Panc1 (cell line): ENCODE results near the gene REXO4.

Experiments used
- POLR2AphosphoS5 ChIP-seq: IDR thresholded peaks from 2 replicates; pipeline ENCODE4 v1.6.1; 2012; ENCODE audit warnings: mild to moderate bottlenecking, low read depth, low read length, moderate library complexity
- TCF7L2 ChIP-seq: IDR thresholded peaks from 2 replicates; pipeline ENCODE4 v1.6.1; 2011; ENCODE audit warnings: mild to moderate bottlenecking, low read depth, low read length, inconsistent platforms
- TF ChIP-seq, protein P1 (sequence below): fragments of 450-650 bp; IDR thresholded peaks from 2 replicates; pipeline ENCODE4 v1.5.1; 2017; ENCODE audit warnings: mild to moderate bottlenecking
- TF ChIP-seq, protein P2 (sequence below), 2 experiments: IDR thresholded peaks; 2 replicates each; pipeline ENCODE4 v1.6.1; 2011 to 2012; ENCODE audit warnings: low read depth in 2 of 2, control low read depth in 1 of 2, low read length in 1 of 2, mild to moderate bottlenecking in 1 of 2, moderate library complexity in 1 of 2; ENCODE audit not compliant: insufficient read depth in 1 of 2

DNA sequence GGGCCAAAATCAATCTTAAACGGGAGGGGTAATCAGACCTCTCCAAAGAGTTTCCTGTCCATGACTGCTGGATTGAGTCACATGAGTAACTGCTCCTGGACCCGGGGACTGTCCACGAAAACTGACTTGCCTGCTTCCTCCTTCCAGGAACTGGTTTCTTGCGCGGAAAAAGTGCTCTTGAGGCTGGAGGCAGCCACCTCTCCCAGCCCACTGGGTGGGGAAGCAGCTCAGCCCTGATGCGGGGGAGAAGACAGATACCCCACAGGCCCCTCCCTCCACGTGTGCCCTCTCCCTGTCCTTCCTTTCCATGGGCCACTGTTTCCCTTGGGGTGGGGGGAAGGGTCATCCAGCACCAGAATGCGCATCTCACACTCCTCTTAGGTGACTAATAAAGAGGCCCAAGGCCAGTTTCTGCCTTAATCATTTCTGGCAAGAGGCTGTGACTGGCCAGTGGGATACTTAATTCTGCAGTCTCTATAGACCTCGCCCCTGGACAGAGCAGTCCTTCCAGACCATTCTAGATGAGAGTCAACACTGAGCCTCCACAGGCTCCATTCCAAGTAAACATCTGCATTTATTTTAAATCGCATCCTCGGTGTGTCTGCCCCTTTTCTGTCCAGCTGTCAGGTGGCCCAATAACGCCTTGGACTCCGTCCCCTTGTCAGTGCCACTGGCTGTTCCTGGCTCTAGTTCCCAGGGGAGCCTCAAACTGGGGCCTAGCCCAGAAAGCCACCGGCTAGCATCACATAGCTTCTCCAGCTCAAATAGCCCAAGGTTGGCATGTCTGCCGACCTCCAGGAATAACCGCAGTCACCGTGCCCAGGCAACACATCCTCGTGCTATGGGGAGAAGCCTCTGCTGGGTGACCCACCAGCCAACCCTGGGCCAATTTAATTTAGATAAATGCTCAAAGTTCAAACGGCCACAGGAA, 12.0 kb downstream of the REXO4 start:
- TF ChIP-seq TCF7L2 (no peak), POLR2AphosphoS5 (no peak)
- TF ChIP-seq, protein P1, sequence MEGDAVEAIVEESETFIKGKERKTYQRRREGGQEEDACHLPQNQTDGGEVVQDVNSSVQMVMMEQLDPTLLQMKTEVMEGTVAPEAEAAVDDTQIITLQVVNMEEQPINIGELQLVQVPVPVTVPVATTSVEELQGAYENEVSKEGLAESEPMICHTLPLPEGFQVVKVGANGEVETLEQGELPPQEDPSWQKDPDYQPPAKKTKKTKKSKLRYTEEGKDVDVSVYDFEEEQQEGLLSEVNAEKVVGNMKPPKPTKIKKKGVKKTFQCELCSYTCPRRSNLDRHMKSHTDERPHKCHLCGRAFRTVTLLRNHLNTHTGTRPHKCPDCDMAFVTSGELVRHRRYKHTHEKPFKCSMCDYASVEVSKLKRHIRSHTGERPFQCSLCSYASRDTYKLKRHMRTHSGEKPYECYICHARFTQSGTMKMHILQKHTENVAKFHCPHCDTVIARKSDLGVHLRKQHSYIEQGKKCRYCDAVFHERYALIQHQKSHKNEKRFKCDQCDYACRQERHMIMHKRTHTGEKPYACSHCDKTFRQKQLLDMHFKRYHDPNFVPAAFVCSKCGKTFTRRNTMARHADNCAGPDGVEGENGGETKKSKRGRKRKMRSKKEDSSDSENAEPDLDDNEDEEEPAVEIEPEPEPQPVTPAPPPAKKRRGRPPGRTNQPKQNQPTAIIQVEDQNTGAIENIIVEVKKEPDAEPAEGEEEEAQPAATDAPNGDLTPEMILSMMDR = no peak
- TF ChIP-seq, protein P2, sequence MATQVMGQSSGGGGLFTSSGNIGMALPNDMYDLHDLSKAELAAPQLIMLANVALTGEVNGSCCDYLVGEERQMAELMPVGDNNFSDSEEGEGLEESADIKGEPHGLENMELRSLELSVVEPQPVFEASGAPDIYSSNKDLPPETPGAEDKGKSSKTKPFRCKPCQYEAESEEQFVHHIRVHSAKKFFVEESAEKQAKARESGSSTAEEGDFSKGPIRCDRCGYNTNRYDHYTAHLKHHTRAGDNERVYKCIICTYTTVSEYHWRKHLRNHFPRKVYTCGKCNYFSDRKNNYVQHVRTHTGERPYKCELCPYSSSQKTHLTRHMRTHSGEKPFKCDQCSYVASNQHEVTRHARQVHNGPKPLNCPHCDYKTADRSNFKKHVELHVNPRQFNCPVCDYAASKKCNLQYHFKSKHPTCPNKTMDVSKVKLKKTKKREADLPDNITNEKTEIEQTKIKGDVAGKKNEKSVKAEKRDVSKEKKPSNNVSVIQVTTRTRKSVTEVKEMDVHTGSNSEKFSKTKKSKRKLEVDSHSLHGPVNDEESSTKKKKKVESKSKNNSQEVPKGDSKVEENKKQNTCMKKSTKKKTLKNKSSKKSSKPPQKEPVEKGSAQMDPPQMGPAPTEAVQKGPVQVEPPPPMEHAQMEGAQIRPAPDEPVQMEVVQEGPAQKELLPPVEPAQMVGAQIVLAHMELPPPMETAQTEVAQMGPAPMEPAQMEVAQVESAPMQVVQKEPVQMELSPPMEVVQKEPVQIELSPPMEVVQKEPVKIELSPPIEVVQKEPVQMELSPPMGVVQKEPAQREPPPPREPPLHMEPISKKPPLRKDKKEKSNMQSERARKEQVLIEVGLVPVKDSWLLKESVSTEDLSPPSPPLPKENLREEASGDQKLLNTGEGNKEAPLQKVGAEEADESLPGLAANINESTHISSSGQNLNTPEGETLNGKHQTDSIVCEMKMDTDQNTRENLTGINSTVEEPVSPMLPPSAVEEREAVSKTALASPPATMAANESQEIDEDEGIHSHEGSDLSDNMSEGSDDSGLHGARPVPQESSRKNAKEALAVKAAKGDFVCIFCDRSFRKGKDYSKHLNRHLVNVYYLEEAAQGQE (IDR thresholded peaks at IDR 0.05; ENCODE audit: insufficient read depth in 1 of 2, low read depth in 2 of 2, low read length in 1 of 2) = no peak
